SK-N-SH (cell line): ENCODE data around the gene SUGT1. TPM values are rescaled to one million over a fixed set of nuclear protein-coding genes. Genes with fewer than 3 reads are reported as not detected.
"Not testable (repeated sequence)": the region's sequence is repeated elsewhere in the genome, so short reads cannot be mapped to it uniquely, and the experiment has no call there.

ENCODE experiments used
- CTCF ChIA-PET: fragments of 300-600, 350-600 bp; formaldehyde crosslinking; extraction: SDS; loops from one replicate; lab custom pipeline; 2021; lab: Yijun Ruan, JAX
- POLR2A ChIA-PET: fragments of 350-600 bp; sonication (Branson Sonifier 250); formaldehyde crosslinking; extraction: SDS; loops from one replicate; lab custom pipeline; 2020; ENCODE audit warnings: antibody characterized with exemption, inconsistent platforms; lab: Yijun Ruan, JAX
- DNase-seq: peaks from one replicate; pipeline ENCODE4 v3.0.0; 2012
- H2AFZ ChIP-seq: fragments of 200-600 bp; sonication (generic); 2 replicates; pipeline ENCODE4 v1.8.1; 2016; ENCODE audit warnings: antibody characterized with exemption, mild to moderate bottlenecking, low read depth
- H3F3A ChIP-seq: fragments of 200-600 bp; sonication (generic); replicated peaks from 2 replicates; pipeline ENCODE3; 2016; ENCODE audit warnings: antibody characterized with exemption, mild to moderate bottlenecking; ENCODE audit not compliant: insufficient read depth
- H3K27ac ChIP-seq, 2 experiments: fragments of 200-500 bp in 1 of 2; fragments of 200-600 bp in 1 of 2; sonication (Bioruptor generic) in 1 of 2; sonication (generic), shearing (Covaris generic) in 1 of 2; 2 replicates each; pipeline versions ENCODE4 v1.5.1 to v1.6.1; 2014 to 2016; ENCODE audit warnings: low read depth in 2 of 2, inconsistent platforms in 1 of 2, low read length in 1 of 2, mild to moderate bottlenecking in 1 of 2, mixed read lengths in 1 of 2
- H3K27me3 ChIP-seq: fragments of 200-600 bp; sonication (generic), shearing (Covaris generic); 2 replicates; pipeline ENCODE4 v1.6.1; 2016; ENCODE audit warnings: mixed run types; ENCODE audit not compliant: insufficient read depth
- H3K36me3 ChIP-seq, 2 experiments: fragments of 200-500 bp in 1 of 2; fragments of 200-600 bp in 1 of 2; sonication (Bioruptor generic) in 1 of 2; sonication (generic) in 1 of 2; replicated peaks in 1 of 2; 2 replicates each; pipeline versions ENCODE3 to v1.5.1; 2014 to 2016; ENCODE audit warnings: low read length in 1 of 2, mild to moderate bottlenecking in 1 of 2; ENCODE audit not compliant: insufficient read depth in 2 of 2, control insufficient read depth in 1 of 2
- H3K4me1 ChIP-seq, 2 experiments: fragments of 200-500 bp in 1 of 2; fragments of 200-600 bp in 1 of 2; sonication (Bioruptor generic) in 1 of 2; sonication (generic), shearing (Covaris generic) in 1 of 2; 2 replicates each; pipeline versions ENCODE4 v1.5.1 to v1.6.1; 2014 to 2016; ENCODE audit warnings: low read depth in 1 of 2, low read length in 1 of 2, mixed run types in 1 of 2; ENCODE audit not compliant: insufficient read depth in 2 of 2, control insufficient read depth in 1 of 2
- H3K4me2 ChIP-seq: fragments of 200-600 bp; sonication (generic), shearing (Covaris generic); 2 replicates; pipeline ENCODE4 v1.6.1; 2017; ENCODE audit warnings: mixed run types
- H3K4me3 ChIP-seq, 2 experiments: fragments of 200-500 bp in 1 of 2; fragments of 200-600 bp in 1 of 2; sonication (Bioruptor generic) in 1 of 2; sonication (generic), shearing (Covaris generic) in 1 of 2; 2 replicates each; pipeline versions ENCODE4 v1.5.1 to v1.8.1; 2014 to 2016; ENCODE audit warnings: low read depth in 2 of 2, inconsistent platforms in 1 of 2, low read length in 1 of 2, mild to moderate bottlenecking in 1 of 2, mixed read lengths in 1 of 2, moderate library complexity in 1 of 2
- H3K79me2 ChIP-seq: fragments of 200-600 bp; sonication (generic); 2 replicates; pipeline ENCODE4 v1.8.1; 2017; ENCODE audit warnings: mild to moderate bottlenecking; ENCODE audit not compliant: insufficient read depth
- H3K9ac ChIP-seq: fragments of 200-600 bp; sonication (generic); 2 replicates; pipeline ENCODE4 v1.6.1; 2017; ENCODE audit warnings: mixed run types
- H3K9me2 ChIP-seq: fragments of 200-600 bp; sonication (generic); 2 replicates; pipeline ENCODE4 v1.6.1; 2017; ENCODE audit warnings: mixed run types
- H3K9me3 ChIP-seq: fragments of 200-600 bp; sonication (generic); 2 replicates; pipeline ENCODE4 v1.6.1; 2017; ENCODE audit warnings: mixed run types, mild to moderate bottlenecking, moderate library complexity
- H4K20me1 ChIP-seq: fragments of 200-600 bp; sonication (generic); 2 replicates; pipeline ENCODE4 v1.6.1; 2017; ENCODE audit warnings: mild to moderate bottlenecking, mixed run types; ENCODE audit not compliant: insufficient read depth
- CHD2 ChIP-seq: fragments of 150-350 bp; IDR thresholded peaks from 2 replicates; pipeline ENCODE4 v1.6.1; 2018; ENCODE audit warnings: low read length; ENCODE audit not compliant: partially characterized antibody
- ELF1 ChIP-seq: IDR thresholded peaks from 2 replicates; pipeline ENCODE4 v1.4.0; 2012
- FOXJ3 ChIP-seq: sonication (generic); formaldehyde crosslinking; IDR thresholded peaks from 2 replicates; pipeline ENCODE4 v1.5.1; 2020; ENCODE audit warnings: mild to moderate bottlenecking, missing genetic modification reagents
- FOXM1 ChIP-seq: IDR thresholded peaks from 2 replicates; pipeline ENCODE4 v1.4.0; 2012; ENCODE audit warnings: low read depth, mild to moderate bottlenecking
- GABPA ChIP-seq: IDR thresholded peaks from 2 replicates; pipeline ENCODE4 v1.4.0; 2012; ENCODE audit warnings: low read depth, mild to moderate bottlenecking
- POLR2AphosphoS5 ChIP-seq: IDR thresholded peaks from 2 replicates; pipeline ENCODE4 v1.6.1; 2012; ENCODE audit warnings: low read depth, low read length
- RCOR1 ChIP-seq: fragments of 150-350 bp; IDR thresholded peaks from 2 replicates; pipeline ENCODE4 v1.6.1; 2017; ENCODE audit warnings: antibody characterized with exemption, low read length
- RXRA ChIP-seq: IDR thresholded peaks from 2 replicates; pipeline ENCODE4 v1.4.0; 2012; ENCODE audit warnings: low read depth, mild to moderate bottlenecking, borderline replicate concordance
- SIN3A ChIP-seq: IDR thresholded peaks from 2 replicates; pipeline ENCODE4 v1.6.1; 2012; ENCODE audit warnings: low read depth, mild to moderate bottlenecking, low read length, moderate library complexity, borderline replicate concordance
- TAF1 ChIP-seq: IDR thresholded peaks from 2 replicates; pipeline ENCODE4 v1.6.1; 2012; ENCODE audit warnings: low read depth, mild to moderate bottlenecking, low read length, moderate library complexity, borderline replicate concordance
- TCF12 ChIP-seq: IDR thresholded peaks from 2 replicates; pipeline ENCODE4 v1.4.0; 2012
- YY1 ChIP-seq: IDR thresholded peaks from 2 replicates; pipeline ENCODE4 v1.4.0; 2012; ENCODE audit warnings: low read depth, mild to moderate bottlenecking
- WGBS: methylation state at CpG from one replicate; pipeline ENCODE4 v1.1.6; 2017; ENCODE audit warnings: low lambda C conversion rate; 5-methylcytosine and 5-hydroxymethylcytosine counted together
- polyA plus RNA-seq, 3 experiments: library from polyadenylated mRNA; depleted of rRNA; stranded (reverse); fragments of >200 nt; gene quantifications; 2 replicates each; pipeline ENCODE4 v1.2.3, GENCODE V29; 2012
- TF ChIP-seq, protein P1 (sequence below): IDR thresholded peaks from 2 replicates; pipeline ENCODE4 v1.6.1; 2012; ENCODE audit warnings: mild to moderate bottlenecking, low read depth, low read length, moderate library complexity
- TF ChIP-seq, protein P2 (sequence below): IDR thresholded peaks from 2 replicates; pipeline ENCODE4 v1.4.0; 2012; ENCODE audit warnings: low read depth
- TF ChIP-seq, protein P3 (sequence below): IDR thresholded peaks from 2 replicates; pipeline ENCODE4; 2012
- TF ChIP-seq, protein P4 (sequence below): fragments of 150-350 bp; IDR thresholded peaks from 2 replicates; pipeline ENCODE4 v1.6.1; 2016; ENCODE audit warnings: mild to moderate bottlenecking, low read depth, low read length

The SUGT1 gene
- polyA plus RNA-seq, 1 of the 3 experiments (the other 2 are of a cell fraction) = 18.6 TPM

DNA sequence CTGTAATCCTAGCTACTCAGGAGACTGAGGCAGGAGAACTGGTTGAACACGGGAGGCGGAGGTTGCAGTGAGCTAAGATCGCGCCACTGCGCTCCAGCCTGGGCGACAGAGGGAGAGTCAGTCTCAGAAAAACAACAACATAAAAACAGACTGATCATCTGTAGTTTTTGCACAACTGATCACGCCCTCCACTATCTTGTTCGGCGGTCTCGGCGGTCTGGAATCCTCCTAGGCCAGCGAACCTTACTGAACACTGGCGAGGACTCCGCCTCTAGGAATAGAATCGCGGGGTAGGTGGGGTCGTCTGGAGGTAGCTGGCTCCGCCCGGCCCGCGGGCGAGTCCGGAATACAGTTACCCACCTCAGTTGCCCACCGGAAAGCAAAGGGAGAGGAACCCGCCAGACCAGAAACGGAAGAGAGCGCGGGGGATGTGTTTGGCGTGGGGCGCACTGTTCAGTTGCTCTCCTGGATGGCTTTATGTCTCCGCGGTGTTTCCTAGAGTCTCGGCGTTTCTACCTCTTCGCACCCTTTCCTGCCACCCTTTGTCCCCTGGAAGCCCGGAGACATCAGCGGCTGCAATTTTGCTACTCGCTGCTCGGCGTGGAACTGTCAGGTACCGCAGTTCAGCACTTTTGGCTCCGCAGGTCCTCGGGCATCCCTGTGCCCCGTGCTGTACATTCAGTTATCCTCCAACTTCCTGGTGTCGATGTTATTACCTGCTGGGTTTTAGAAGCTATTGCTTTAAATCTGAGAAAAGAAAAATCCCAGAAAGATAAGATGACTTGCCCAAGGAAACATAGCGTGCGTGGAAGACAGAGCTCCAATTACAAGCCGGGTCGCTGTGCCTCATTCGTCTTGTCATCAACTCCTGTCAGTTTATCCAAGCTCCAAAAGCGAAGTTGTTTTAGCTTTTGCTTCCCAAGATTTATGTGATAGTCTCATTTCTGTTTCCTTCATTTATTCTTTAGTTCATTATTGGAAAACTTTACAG, 35.3 kb upstream of the SUGT1 start:
- Histone ChIP-seq H3K9ac (peak overlapping the region; percentile 86), H3K4me3 (peak overlapping the region; percentile 88 to 99), H2AFZ (peak overlapping the region; percentile 99), H3K27ac (peak overlapping the region; percentile 55 to 64), H3K4me1 (no peaks in the 10 kb centered on the region; a peak in 1 of 4 replicates), H3K79me2 (peaks cover 38% of the 10 kb centered on the region; the same call in 1 of the 2 replicates), H3K9me3 (no peaks in the 10 kb centered on the region), H3K4me2 (peak overlapping the region; percentile 86), H3K36me3 (peaks cover 3 to 7% of the 10 kb centered on the region in 2 experiments), H3K27me3 (no peaks in the 10 kb centered on the region), H3F3A (peaks cover 5% of the 10 kb centered on the region), H4K20me1 (no peaks in the 10 kb centered on the region), H3K9me2 (no peaks in the 10 kb centered on the region)
- peak; percentile 88 for DNase-seq
- ChIA-PET POLR2A (interaction anchor here (0.6 to 2.2 kb wide), 5 partner anchors 15 to 822 kb away, joined by 3 to 25 read pairs (median 4); partner anchors contain the start of gene SUGT1), CTCF (interaction anchor here (0.6 to 2.2 kb wide), 8 partner anchors 28 to 583 kb away, joined by 3 to 20 read pairs (median 4); partner anchors contain the start of gene SUGT1)
- whole genome bisulfite sequencing = 2% methylated on average over 33 of the region's 51 CpGs
- TF ChIP-seq YY1 (peak; percentile 71; the same call in 1 of the 2 replicates), CHD2 (peak; percentile 95), ELF1 (peak; percentile 81), FOXJ3 (CRISPR knock-in tag) (peak; percentile 34; the same call in 1 of the 2 replicates), SIN3A (peak; percentile 91; the same call in 1 of the 2 replicates), POLR2AphosphoS5 (peak; percentile 84), TCF12 (peak; percentile 21; the same call in 1 of the 2 replicates), RXRA (no peak), RCOR1 (peak; percentile 66; the same call in 1 of the 2 replicates), TAF1 (peak; percentile 88), FOXM1 (no peak), GABPA (peak; percentile 96)
- TF ChIP-seq, protein P1, sequence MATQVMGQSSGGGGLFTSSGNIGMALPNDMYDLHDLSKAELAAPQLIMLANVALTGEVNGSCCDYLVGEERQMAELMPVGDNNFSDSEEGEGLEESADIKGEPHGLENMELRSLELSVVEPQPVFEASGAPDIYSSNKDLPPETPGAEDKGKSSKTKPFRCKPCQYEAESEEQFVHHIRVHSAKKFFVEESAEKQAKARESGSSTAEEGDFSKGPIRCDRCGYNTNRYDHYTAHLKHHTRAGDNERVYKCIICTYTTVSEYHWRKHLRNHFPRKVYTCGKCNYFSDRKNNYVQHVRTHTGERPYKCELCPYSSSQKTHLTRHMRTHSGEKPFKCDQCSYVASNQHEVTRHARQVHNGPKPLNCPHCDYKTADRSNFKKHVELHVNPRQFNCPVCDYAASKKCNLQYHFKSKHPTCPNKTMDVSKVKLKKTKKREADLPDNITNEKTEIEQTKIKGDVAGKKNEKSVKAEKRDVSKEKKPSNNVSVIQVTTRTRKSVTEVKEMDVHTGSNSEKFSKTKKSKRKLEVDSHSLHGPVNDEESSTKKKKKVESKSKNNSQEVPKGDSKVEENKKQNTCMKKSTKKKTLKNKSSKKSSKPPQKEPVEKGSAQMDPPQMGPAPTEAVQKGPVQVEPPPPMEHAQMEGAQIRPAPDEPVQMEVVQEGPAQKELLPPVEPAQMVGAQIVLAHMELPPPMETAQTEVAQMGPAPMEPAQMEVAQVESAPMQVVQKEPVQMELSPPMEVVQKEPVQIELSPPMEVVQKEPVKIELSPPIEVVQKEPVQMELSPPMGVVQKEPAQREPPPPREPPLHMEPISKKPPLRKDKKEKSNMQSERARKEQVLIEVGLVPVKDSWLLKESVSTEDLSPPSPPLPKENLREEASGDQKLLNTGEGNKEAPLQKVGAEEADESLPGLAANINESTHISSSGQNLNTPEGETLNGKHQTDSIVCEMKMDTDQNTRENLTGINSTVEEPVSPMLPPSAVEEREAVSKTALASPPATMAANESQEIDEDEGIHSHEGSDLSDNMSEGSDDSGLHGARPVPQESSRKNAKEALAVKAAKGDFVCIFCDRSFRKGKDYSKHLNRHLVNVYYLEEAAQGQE = peak; percentile 32; the same call in 1 of the 2 replicates
- TF ChIP-seq, protein P2, sequence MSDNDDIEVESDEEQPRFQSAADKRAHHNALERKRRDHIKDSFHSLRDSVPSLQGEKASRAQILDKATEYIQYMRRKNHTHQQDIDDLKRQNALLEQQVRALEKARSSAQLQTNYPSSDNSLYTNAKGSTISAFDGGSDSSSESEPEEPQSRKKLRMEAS = peak; percentile 37; the same call in 1 of the 2 replicates
- TF ChIP-seq, protein P3, sequence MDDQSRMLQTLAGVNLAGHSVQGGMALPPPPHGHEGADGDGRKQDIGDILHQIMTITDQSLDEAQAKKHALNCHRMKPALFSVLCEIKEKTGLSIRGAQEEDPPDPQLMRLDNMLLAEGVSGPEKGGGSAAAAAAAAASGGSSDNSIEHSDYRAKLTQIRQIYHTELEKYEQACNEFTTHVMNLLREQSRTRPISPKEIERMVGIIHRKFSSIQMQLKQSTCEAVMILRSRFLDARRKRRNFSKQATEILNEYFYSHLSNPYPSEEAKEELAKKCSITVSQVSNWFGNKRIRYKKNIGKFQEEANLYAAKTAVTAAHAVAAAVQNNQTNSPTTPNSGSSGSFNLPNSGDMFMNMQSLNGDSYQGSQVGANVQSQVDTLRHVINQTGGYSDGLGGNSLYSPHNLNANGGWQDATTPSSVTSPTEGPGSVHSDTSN = no peak
- TF ChIP-seq, protein P4, sequence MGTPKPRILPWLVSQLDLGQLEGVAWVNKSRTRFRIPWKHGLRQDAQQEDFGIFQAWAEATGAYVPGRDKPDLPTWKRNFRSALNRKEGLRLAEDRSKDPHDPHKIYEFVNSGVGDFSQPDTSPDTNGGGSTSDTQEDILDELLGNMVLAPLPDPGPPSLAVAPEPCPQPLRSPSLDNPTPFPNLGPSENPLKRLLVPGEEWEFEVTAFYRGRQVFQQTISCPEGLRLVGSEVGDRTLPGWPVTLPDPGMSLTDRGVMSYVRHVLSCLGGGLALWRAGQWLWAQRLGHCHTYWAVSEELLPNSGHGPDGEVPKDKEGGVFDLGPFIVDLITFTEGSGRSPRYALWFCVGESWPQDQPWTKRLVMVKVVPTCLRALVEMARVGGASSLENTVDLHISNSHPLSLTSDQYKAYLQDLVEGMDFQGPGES = peak; percentile 22; the same call in 1 of the 2 replicates

DNA sequence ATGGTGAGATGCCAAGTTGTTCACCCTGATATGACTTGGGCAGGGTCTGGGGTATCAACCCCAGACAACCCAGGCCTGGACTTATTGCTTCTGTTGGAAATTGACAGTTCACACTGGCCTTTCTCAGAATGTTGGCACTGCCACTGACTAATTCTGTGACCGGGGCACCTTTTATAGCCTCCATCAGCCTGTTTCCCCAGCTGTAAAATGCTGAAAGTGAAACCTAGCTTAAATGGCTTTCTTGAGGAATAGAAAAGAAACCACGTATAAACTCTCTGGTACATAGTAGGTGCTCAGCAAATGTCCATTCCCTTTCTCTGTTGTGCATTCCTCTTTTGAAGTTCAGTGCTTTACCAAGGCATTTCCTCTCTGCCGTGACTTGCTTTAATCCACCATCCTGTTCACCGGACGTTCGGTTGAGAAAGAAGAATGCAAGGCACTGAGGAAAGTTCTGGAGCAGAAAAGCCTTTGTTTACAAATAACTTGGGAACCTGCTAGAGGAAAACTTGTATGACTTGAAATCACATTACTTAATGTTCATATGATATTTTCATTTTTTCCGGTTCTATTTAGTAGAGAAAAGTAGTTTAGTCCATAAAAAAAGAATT, 21.4 kb upstream of the SUGT1 start:
- H3F3A ChIP-seq, H4K20me1 ChIP-seq, H3K27me3 ChIP-seq, H2AFZ ChIP-seq, CTCF ChIA-PET, H3K4me1 ChIP-seq, H3K9me2 ChIP-seq, H3K4me3 ChIP-seq, DNase-seq, H3K9me3 ChIP-seq, H3K9ac ChIP-seq, H3K4me2 ChIP-seq, H3K79me2 ChIP-seq, H3K27ac ChIP-seq: not testable (repeated sequence)
- 96% methylated on average over 6 of the region's 7 CpGs for WGBS
- peaks cover 16 to 43% of the 10 kb centered on the region in 2 experiments for H3K36me3 ChIP-seq
- POLR2A ChIA-PET = interaction anchor here (1.2 kb wide), 1 partner anchor 14 kb away, joined by 3 read pairs; no protein-coding TSS in a partner anchor
